K562 (cell line): ENCODE data around the gene ARF4. TPM values are rescaled to one million over a fixed set of nuclear protein-coding genes. Genes with fewer than 3 reads are reported as not detected.

ENCODE experiments used
- CCNT2 ChIP-seq: IDR thresholded peaks from 2 replicates; pipeline ENCODE4 v1.6.1; 2011; ENCODE audit warnings: borderline replicate concordance, low read depth, mild to moderate bottlenecking, moderate library complexity, mixed read lengths, low read length; ENCODE audit not compliant: insufficient read length; ENCODE audit errors: extremely low read depth
- ELF2 ChIP-seq: fragments of 250-450 bp; sonication (Bioruptor Pico); IDR thresholded peaks from 2 replicates; pipeline ENCODE4 v1.5.0; 2021; ENCODE audit warnings: mild to moderate bottlenecking
- ELK1 ChIP-seq: sonication (generic); formaldehyde crosslinking; IDR thresholded peaks from 2 replicates; pipeline ENCODE4 v1.8.1; 2022; ENCODE audit warnings: missing genetic modification reagents
- JUN ChIP-seq, 2 experiments: sonication (generic) in 1 of 2; formaldehyde crosslinking in 1 of 2; IDR thresholded peaks; 2 replicates each; pipeline versions ENCODE4 v1.6.1 to v1.8.0; 2012 to 2022; ENCODE audit warnings: borderline replicate concordance in 2 of 2, mild to moderate bottlenecking in 2 of 2, improper control_type of control experiment in 1 of 2, low read depth in 1 of 2, low read length in 1 of 2, missing genetic modification reagents in 1 of 2
- MYNN ChIP-seq, 2 experiments: sonication (generic); formaldehyde crosslinking in 1 of 2; IDR thresholded peaks; 2 replicates each; pipeline versions ENCODE4 v1.5.0 to v1.6.1; 2016 to 2020; ENCODE audit warnings: antibody characterized with exemption in 1 of 2, missing genetic modification reagents in 1 of 2
- RFX7 ChIP-seq: fragments of 250-450 bp; sonication (Bioruptor Pico); IDR thresholded peaks from 2 replicates; pipeline ENCODE4 v1.5.1; 2021; ENCODE audit warnings: mild to moderate bottlenecking
- SMAD2 ChIP-seq: fragments of 150-350 bp; IDR thresholded peaks from 2 replicates; pipeline ENCODE4 v1.6.1; 2014; ENCODE audit warnings: low read depth, mild to moderate bottlenecking, low read length
- THAP12 ChIP-seq: fragments of 250-450 bp; sonication (Bioruptor Pico); IDR thresholded peaks from 2 replicates; pipeline ENCODE4 v1.9.0; 2021; ENCODE audit warnings: mild to moderate bottlenecking, inconsistent platforms
- ZFP30 ChIP-seq: fragments of 250-450 bp; sonication (Bioruptor Pico); IDR thresholded peaks from 2 replicates; pipeline ENCODE4 v1.8.0; 2022; ENCODE audit warnings: moderate library complexity, mild to moderate bottlenecking, inconsistent platforms, borderline replicate concordance
- ZNF318 ChIP-seq, 2 experiments: fragments of 450-650 bp; IDR thresholded peaks; 2 replicates each; pipeline ENCODE4 v1.6.1; 2016; ENCODE audit warnings: mild to moderate bottlenecking in 2 of 2, borderline replicate concordance in 1 of 2, low read depth in 1 of 2, moderate library complexity in 1 of 2
- polyA plus RNA-seq, 8 experiments: library from polyadenylated mRNA; depleted of rRNA in 4 of 8; stranded (reverse) in 5 of 8; unstranded in 3 of 8; fragments of >200 nt; fragmentation: Nextera tagmentation in 2 of 8; fragmentation: Illumina TruSeq in 1 of 8; extraction: Ambion mirVana in 2 of 8; extraction: Trizol in 1 of 8; gene quantifications; 2 replicates each; pipeline versions ENCODE4 v1.2.1 to v1.2.3, GENCODE V29; 2011 to 2014; ENCODE audit warnings: inconsistent platforms in 1 of 8, missing spikeins in 1 of 8
- total RNA-seq, 7 experiments: library from RNA; depleted of rRNA in 6 of 7; stranded (reverse); fragments of >200 nt in 6 of 7; fragmentation: Illumina TruSeq in 2 of 7; extraction: Trizol in 2 of 7; gene quantifications; 2 replicates each; pipeline versions ENCODE4 v1.2.1 to v1.2.3, GENCODE V29; 2011 to 2021; ENCODE audit warnings: low replicate concordance in 1 of 7

Gene ARF4
- total and polyA plus RNA-seq, 9 of the 15 experiments (the other 6 are each of a cell fraction or from before 2014, with no cell fraction given) = 41.1 to 273 (median 83.8) TPM

- TF ChIP-seq ZNF318 (IDR thresholded peaks at IDR 0.05; ENCODE audit: borderline replicate concordance in 1 of 2, low read depth in 1 of 2) (peak in 1 of 2 experiments; percentile 49; a peak in 2 of 4 replicates), JUN (IDR thresholded peaks at IDR 0.05; ENCODE audit: borderline replicate concordance, low read depth, low read length) (no peak; the same call in 1 of the 2 replicates), JUN (CRISPR knock-in tag; IDR thresholded peaks at IDR 0.05; ENCODE audit: borderline replicate concordance) (peak; percentile 36; the same call in 1 of the 2 replicates), SMAD2 (no peak), ELK1 (no peak), MYNN (IDR thresholded peaks at IDR 0.05) (no peak), MYNN (CRISPR knock-in tag; IDR thresholded peaks at IDR 0.05) (no peak), ZFP30 (no peak), THAP12 (CRISPR knock-in tag) (peak; percentile 28; the same call in 1 of the 2 replicates), RFX7 (CRISPR knock-in tag) (no peak), CCNT2 (peak; percentile 94), ELF2 (CRISPR knock-in tag) (peak; percentile 87)
Measured at GRCh38 chr3:57597127-57597923, at the start of gene ARF4 (continued).
